Osteocyte (in vitro differentiated cells): Measurements from ENCODE around the gene GPX1. TPM values are rescaled to one million over a fixed set of nuclear protein-coding genes. Genes with fewer than 3 reads are reported as not detected.
"Not testable (repeated sequence)": the region's sequence is repeated elsewhere in the genome, so short reads cannot be mapped to it uniquely, and the experiment has no call there.

Source experiments
- DNase-seq: peaks from one replicate; pipeline ENCODE4 v3.0.0; 2021; ENCODE audit warnings: mixed read lengths; ENCODE audit not compliant: unreplicated experiment; ENCODE audit errors: extremely low spot score
- H3K27ac Mint-ChIP-seq: one replicate; pipeline ENCODE4 v1.8.0; 2021; ENCODE audit warnings: mild to moderate bottlenecking, mixed read lengths; ENCODE audit not compliant: unreplicated experiment
- H3K27me3 Mint-ChIP-seq: one replicate; pipeline ENCODE4 v1.8.0; 2021; ENCODE audit warnings: mixed read lengths; ENCODE audit not compliant: unreplicated experiment
- H3K36me3 Mint-ChIP-seq: one replicate; pipeline ENCODE4 v1.8.0; 2021; ENCODE audit warnings: mixed read lengths; ENCODE audit not compliant: unreplicated experiment
- H3K4me1 Mint-ChIP-seq: one replicate; pipeline ENCODE4 v1.8.0; 2021; ENCODE audit warnings: mixed read lengths; ENCODE audit not compliant: unreplicated experiment
- H3K4me3 Mint-ChIP-seq: one replicate; pipeline ENCODE4 v1.8.0; 2021; ENCODE audit warnings: mild to moderate bottlenecking, moderate library complexity, mixed read lengths; ENCODE audit not compliant: unreplicated experiment
- H3K9me3 Mint-ChIP-seq: one replicate; pipeline ENCODE4 v1.8.0; 2021; ENCODE audit warnings: mixed read lengths; ENCODE audit not compliant: unreplicated experiment
- long read RNA-seq: library from polyadenylated mRNA; unstranded; transcript quantifications from one replicate; pipeline ENCODE4 v2.0.0, GENCODE V29; 2021
- total RNA-seq: library from RNA; stranded (reverse); gene quantifications from 2 replicates; pipeline ENCODE4 v1.2.1, GENCODE V29; 2021
- TF ChIP-seq, protein P1 (sequence below): fragments of 200-600 bp; sonication (generic); IDR thresholded peaks from 2 replicates; pipeline ENCODE4 v1.5.0; 2021; ENCODE audit warnings: antibody characterized with exemption, mild to moderate bottlenecking, moderate library complexity

The GPX1 gene
- 91.6 and 98.9 TPM in 2 replicates for total RNA-seq
- long read RNA-seq, transcript GPX1-202 (2 exons, 1,151 nt): major isoform, 12 of 13 reads
- long read RNA-seq, partial matches to known transcripts: 0 of 13 reads
- long read RNA-seq, other reads (novel, unspliced or antisense): 0 of 13 reads

DNA sequence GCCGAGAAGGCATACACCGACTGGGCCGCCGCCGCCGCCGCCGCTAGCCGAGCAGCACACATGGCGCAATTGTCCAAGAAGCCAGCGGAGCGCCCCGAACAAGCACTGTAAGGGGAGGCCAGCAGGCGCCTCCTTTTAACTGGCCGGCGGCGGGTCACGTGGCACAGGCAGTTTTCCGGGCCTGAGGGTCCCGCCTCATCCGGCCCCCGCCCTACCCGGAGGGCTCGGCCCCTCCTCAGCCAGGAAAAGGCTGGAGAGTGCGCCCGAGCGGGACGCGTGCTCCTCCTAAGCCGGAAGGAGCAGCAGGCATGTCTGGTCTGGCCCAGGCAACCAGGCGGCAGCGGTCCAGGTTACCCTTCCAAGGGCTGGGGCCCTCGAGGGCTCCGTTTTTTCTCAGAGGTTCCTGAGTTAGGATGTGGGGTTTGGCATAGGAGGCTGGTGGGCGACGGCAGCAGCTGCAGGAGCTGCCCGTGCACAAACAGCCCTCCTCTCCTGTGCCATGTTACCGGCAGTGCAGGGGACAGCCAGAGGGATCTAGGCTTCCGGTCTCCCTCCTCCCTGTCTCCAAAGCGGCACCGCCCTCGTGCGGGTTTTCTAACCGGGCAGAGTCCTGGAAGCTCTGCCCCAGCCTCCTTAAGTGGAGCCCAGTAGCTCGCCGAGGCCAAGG is at the start of gene GPX1:
Gene GPX1 (minus strand): TSS at position 137 of the 667 bp plus-strand sequence. CDS start 75 bp downstream, at position 62.
- TF ChIP-seq, protein P1, sequence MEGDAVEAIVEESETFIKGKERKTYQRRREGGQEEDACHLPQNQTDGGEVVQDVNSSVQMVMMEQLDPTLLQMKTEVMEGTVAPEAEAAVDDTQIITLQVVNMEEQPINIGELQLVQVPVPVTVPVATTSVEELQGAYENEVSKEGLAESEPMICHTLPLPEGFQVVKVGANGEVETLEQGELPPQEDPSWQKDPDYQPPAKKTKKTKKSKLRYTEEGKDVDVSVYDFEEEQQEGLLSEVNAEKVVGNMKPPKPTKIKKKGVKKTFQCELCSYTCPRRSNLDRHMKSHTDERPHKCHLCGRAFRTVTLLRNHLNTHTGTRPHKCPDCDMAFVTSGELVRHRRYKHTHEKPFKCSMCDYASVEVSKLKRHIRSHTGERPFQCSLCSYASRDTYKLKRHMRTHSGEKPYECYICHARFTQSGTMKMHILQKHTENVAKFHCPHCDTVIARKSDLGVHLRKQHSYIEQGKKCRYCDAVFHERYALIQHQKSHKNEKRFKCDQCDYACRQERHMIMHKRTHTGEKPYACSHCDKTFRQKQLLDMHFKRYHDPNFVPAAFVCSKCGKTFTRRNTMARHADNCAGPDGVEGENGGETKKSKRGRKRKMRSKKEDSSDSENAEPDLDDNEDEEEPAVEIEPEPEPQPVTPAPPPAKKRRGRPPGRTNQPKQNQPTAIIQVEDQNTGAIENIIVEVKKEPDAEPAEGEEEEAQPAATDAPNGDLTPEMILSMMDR: no peak
- H3K36me3 Mint-ChIP-seq: peaks cover 46% of the 10 kb centered on the region
- peak within 1 kb of the TSS; percentile 87 for H3K4me3 Mint-ChIP-seq
- DNase-seq: peak; percentile 96
- H3K4me1 Mint-ChIP-seq: peaks cover 48% of the 10 kb centered on the region
- H3K9me3 Mint-ChIP-seq: no peaks in the 10 kb centered on the region
- peak within 1 kb of the TSS; percentile 93 for H3K27ac Mint-ChIP-seq
- no peaks in the 10 kb centered on the region for H3K27me3 Mint-ChIP-seq

DNA sequence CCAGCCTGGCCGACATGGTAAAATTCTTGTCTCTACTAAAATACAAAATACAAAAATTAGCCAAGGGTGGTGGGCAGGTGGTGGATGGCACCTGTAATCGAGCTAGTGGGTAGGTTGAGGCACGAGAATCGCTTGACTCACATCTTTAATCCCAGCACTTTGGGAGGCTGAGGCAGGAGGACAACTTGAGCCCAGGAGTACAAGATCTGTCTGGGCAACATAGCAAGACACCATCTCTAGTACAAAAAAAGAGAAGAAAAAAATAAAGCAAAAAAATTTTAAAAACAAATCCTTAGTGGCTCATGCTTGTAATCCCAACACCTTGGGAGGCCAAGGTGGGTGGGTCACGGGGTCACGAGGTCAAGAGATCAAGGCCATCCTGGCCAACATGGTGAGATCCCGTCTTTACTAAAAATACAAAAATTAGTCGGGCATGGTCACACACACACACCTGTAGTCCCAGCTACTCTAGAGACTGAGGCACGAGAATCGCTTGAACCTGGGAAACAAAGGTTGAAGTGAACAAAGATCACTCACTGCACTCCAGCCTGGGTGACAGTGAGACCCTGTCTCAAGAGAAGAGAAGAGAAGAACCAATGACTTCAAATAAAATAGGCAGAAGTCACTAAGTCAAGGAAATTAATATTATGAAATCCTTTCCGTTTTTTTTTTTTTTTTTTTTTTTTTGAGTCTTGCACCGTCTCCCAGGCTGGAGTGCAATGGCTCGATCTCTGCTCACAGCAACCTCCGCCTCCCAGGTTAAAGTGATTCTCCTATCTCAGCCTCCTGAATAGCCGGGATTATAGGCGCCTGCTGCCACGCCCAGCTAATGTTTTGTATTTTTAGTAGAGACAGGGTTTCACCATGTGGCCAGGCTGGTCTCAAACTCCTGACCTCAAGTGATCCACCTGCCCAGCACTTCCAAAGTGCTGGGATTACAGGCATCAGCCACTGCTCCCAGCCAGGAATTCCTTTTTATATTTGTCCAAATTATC is 48.7 kb upstream of the GPX1 start:
- peaks cover 58% of the 10 kb centered on the region for H3K4me1 Mint-ChIP-seq
- peak overlapping the region; percentile 33 for H3K4me3 Mint-ChIP-seq
- H3K27me3 Mint-ChIP-seq: no peaks in the 10 kb centered on the region
- TF ChIP-seq, protein P1: no peak
- no peak for DNase-seq
- H3K36me3 Mint-ChIP-seq: peaks cover 6% of the 10 kb centered on the region
- no peaks in the 10 kb centered on the region for H3K9me3 Mint-ChIP-seq
- peak overlapping the region; percentile 79 for H3K27ac Mint-ChIP-seq

DNA sequence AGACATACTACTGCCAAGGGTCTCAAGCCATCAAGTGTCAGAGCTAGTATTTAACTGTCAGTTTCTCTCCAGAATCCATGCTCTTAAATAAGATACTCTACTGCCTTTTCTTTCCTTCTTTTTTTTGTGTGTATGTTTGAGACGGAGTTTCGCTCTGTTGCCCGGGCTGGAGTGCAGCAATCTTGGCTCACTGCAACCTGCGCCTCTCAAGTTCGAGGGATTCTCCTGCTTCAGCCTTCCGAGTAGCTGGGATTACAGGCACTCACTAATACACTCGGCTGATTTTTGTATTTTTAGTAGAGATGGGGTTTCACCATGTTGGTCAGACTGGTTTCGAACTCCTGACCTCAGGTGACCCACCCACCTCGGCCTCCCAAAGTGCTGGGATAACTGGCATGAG is 47.4 kb upstream of the GPX1 start:
- H3K27ac Mint-ChIP-seq: peak overlapping the region; percentile 79
- H3K36me3 Mint-ChIP-seq, DNase-seq, H3K9me3 Mint-ChIP-seq, H3K4me3 Mint-ChIP-seq, H3K27me3 Mint-ChIP-seq: not testable (repeated sequence)
- peaks cover 59% of the 10 kb centered on the region for H3K4me1 Mint-ChIP-seq

DNA sequence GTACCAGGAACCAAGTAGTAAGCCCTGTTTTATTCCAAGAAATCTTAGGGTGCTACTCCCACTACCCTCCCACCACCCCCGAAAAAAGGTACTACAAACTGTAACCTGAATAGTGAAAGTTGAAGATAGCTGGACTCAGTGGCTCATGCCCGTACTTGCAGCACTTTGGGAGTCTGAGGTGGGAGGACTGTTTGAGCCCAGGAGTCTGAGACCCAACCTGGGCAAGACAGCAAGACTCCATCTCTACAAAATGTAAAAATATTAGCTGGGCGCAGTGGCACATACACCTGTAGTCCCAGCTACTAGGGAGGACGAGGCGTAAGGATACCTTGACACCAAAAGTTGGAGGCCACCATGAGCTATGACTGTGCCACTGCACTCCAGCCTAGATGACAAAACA is 45.7 kb upstream of the GPX1 start:
- Mint-ChIP-seq H3K4me1 (peaks cover 51% of the 10 kb centered on the region), H3K36me3 (peaks cover 9% of the 10 kb centered on the region), H3K4me3 (no peak overlapping the region), H3K9me3 (no peaks in the 10 kb centered on the region), H3K27me3 (no peaks in the 10 kb centered on the region), H3K27ac (no peak overlapping the region)
- TF ChIP-seq, protein P1: no peak
- no peak for DNase-seq

DNA sequence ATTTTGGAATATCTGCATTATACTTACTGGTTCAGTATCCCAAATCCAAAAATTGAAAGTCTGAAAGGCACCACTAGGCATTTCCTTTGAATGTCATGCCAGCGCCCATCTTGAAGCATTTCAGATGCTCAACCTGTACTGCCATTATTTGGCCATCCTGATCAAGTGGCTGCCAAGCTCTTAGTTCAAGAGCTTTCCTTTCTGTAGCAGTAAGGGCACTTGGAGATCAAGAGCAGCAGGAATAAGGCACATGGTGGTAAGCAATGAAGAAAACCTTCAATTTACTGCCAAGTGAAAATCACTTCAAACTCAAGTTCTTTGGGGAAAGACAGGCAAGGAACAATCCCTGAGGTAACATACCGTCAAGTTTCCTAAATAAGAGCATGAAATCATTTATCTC is 43.6 kb upstream of the GPX1 start:
- TF ChIP-seq, protein P1: no peak
- Mint-ChIP-seq H3K4me1 (peaks cover 43% of the 10 kb centered on the region), H3K27me3 (no peaks in the 10 kb centered on the region), H3K4me3 (no peak overlapping the region), H3K36me3 (peaks cover 9% of the 10 kb centered on the region), H3K9me3 (no peaks in the 10 kb centered on the region), H3K27ac (no peak overlapping the region)
- DNase-seq: no peak
